HUES64 (cell line): ENCODE measurements around the gene CRTC2.
"Not testable (repeated sequence)": the region's sequence is repeated elsewhere in the genome, so short reads cannot be mapped to it uniquely, and the experiment has no call there.

Experiments used
- H3K27ac ChIP-seq: 2 replicates; pipeline ENCODE4 v1.7.0; 2013; ENCODE audit warnings: low read depth, low read length, inconsistent platforms
- H3K27me3 ChIP-seq: 2 replicates; pipeline ENCODE4 v1.6.1; 2013; ENCODE audit warnings: mild to moderate bottlenecking, low read length; ENCODE audit not compliant: insufficient read depth
- H3K36me3 ChIP-seq: 2 replicates; pipeline ENCODE4 v1.6.1; 2013; ENCODE audit warnings: mild to moderate bottlenecking, low read length; ENCODE audit not compliant: insufficient read depth
- H3K4me1 ChIP-seq: 2 replicates; pipeline ENCODE4 v1.6.1; 2013; ENCODE audit warnings: mild to moderate bottlenecking, low read length, moderate library complexity; ENCODE audit not compliant: insufficient read depth
- H3K4me3 ChIP-seq: 2 replicates; pipeline ENCODE4 v1.5.1; 2013; ENCODE audit warnings: mild to moderate bottlenecking, low read length, moderate library complexity
- H3K9ac ChIP-seq: 2 replicates; pipeline ENCODE4 v1.6.1; 2013; ENCODE audit warnings: mild to moderate bottlenecking, low read depth, low read length
- H3K9me3 ChIP-seq: 2 replicates; pipeline ENCODE4 v1.6.1; 2013; ENCODE audit warnings: low read depth, low read length; ENCODE audit not compliant: insufficient read depth
- WGBS: fragments of 150-250, 120-280 bp; methylation state at CpG from one replicate; pipeline ENCODE4 v1.1.7; 2013; ENCODE audit warnings: missing lambda C conversion rate; 5-methylcytosine and 5-hydroxymethylcytosine counted together

Gene CRTC2

GRCh38 chr1:153985941-153986761 is 27.7 kb upstream of the CRTC2 start, which contains the start of gene RAB13:
Gene RAB13, minus strand, starts transcription at chr1:153986339. Its CDS starts 103 bp downstream, at chr1:153986236.
- Histone ChIP-seq H3K27me3 (no peaks in the 10 kb centered on the region), H3K27ac (peak within 1 kb of the TSS; percentile 76), H3K36me3 (peaks cover 30% of the 10 kb centered on the region), H3K9me3 (no peaks in the 10 kb centered on the region), H3K4me3 (peak within 1 kb of the TSS; percentile 89), H3K9ac (peak within 1 kb of the TSS; percentile 83), H3K4me1 (peaks cover 8% of the 10 kb centered on the region; the same call in 1 of the 2 replicates)
- 2% methylated on average over 31 of the region's 32 CpGs for WGBS

DNA sequence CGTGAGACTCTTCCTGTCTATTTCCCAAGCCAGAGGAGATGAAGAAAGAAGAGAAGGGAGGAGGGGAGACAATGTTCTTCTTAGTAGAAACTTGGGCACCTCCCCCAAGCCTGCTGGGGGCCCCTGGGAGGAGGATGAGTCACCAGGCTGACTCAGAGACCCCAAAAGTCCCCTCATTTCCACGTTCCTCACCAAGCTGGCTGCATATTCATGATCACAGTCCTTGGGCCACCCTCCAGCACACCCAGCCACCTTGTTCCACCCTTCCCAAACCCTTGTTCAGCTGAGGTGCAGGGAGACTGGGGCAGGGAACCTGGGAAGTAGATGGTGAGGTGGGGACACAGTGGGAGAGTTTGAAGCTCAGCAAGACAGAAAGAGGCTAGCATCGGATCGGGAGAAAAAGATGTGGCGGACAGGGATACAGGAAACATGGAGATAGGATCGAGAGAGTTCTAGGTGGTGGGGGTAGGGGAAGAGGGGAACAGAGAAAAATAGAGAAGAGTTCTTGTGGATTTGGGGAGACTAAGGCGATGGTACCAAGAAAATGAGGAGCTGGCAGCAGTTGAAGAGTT is 27.0 kb upstream of the CRTC2 start:
- Histone ChIP-seq H3K4me1 (peaks cover 8% of the 10 kb centered on the region; the same call in 1 of the 2 replicates), H3K4me3 (peak overlapping the region; percentile 89), H3K9me3 (no peaks in the 10 kb centered on the region), H3K9ac (peak overlapping the region; percentile 83), H3K36me3 (peaks cover 36% of the 10 kb centered on the region), H3K27ac (peak overlapping the region; percentile 76), H3K27me3 (no peaks in the 10 kb centered on the region)
- WGBS, result 3% methylated on average over 6 of the region's 7 CpGs

DNA sequence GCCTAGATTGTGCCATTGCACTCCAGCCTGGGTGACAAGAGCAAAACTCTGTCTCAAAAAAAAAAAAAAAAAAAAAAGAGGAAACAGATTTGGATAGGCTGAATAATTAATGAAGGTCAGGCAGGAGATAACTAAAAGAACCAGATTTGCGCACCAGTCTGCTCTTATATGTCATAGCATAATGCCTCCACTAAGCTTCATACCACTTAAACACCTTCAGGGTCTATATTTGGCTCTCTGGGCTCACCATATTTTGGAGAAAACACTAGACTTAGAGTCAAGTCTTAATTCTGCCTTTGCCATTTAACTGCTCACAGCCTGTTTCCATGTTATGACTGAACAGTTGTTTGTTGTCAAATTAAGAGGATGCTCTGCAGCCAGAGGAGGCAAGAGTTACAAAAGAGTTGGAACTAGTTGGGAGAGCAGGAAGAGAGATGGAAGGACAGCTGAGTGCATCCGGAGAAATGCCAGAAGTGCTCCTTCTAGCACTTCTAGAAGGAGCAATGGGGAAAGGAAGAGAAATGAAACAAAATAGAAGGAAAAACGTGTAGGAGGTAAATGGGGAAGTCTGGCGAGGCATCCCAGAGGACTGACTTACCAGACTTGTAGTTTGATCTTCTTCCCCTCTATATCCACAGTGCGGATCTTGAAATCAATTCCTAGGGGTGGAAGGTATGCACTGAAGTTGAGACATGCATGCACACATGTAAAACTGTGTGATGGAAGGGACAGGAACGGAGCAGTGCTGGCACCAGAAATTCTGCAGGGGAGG is 25.9 kb upstream of the CRTC2 start:
- H3K36me3 ChIP-seq, result peaks cover 43% of the 10 kb centered on the region
- WGBS, result 75% methylated on average over 6 of the region's 6 CpGs
- no peak overlapping the region; the same call in 1 of the 2 replicates for H3K27ac ChIP-seq
- H3K27me3 ChIP-seq, result no peaks in the 10 kb centered on the region
- H3K9me3 ChIP-seq, result no peaks in the 10 kb centered on the region
- H3K9ac ChIP-seq, result no peak overlapping the region
- H3K4me1 ChIP-seq, result peaks cover 8% of the 10 kb centered on the region; the same call in 1 of the 2 replicates
- peak overlapping the region; percentile 89 for H3K4me3 ChIP-seq

GRCh38 chr1:153981735-153982134 is 23.3 kb upstream of the CRTC2 start:
- not testable (repeated sequence) for H3K4me3 ChIP-seq, H3K27me3 ChIP-seq, H3K9ac ChIP-seq, H3K9me3 ChIP-seq, H3K27ac ChIP-seq, H3K4me1 ChIP-seq
- peaks cover 51% of the 10 kb centered on the region for H3K36me3 ChIP-seq
- 89% methylated on average over 2 of the region's 2 CpGs for WGBS

DNA sequence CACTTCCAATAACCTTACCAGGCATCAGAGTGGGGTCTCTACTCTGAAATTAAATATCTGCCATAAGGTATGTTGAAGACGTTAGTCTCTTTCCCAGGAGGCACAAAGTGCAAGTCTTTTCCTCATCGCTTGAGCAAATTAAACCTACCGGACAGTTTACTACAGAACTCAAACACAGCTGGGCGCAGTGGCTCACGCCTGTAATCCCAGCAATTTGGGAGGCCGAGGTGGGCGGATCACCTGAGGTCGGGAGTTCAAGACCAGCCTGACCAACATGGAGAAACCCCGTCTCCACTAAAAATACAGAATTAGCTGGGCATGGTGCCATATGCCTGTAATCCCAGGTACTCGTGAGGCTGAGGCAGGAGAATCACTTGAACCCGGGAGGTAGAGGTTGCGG is 20.7 kb upstream of the CRTC2 start:
- not testable (repeated sequence) for H3K9ac ChIP-seq

DNA sequence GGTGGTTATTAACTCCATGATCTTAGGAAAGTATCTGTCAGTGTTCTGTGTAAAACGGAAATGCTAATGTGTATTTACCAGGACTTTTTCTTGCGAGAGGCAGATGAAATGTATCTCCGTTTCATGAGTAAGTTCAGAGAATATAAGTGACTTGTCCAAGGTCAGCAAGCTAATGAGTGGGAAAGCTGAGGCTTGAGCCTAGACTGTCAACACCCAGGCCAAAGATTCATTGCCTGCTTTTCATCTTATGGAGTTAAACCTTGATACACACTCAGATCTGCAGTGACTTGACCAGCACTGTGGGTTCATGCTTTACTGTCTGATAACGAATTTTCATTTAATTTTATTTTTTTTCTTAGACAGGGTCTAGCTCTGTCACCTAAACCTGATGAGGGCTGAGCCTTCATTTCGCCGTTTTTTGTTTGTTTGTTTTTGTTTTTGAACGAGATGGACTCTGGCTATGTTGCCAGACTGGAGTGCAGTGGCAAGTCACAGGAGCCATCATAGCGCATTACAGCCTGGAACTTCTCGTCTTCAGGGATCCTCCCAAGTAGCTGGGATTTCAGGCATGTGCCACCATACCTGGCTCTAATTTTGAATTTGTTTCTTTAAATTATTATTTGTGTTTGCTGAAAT is 20.0 kb upstream of the CRTC2 start:
- Histone ChIP-seq H3K27ac (no peak overlapping the region; the same call in 1 of the 2 replicates), H3K4me3 (peak overlapping the region; percentile 85), H3K9ac (peak overlapping the region; percentile 86), H3K27me3 (no peaks in the 10 kb centered on the region), H3K36me3 (peaks cover 67% of the 10 kb centered on the region), H3K4me1 (peaks cover 3% of the 10 kb centered on the region; the same call in 1 of the 2 replicates), H3K9me3 (no peaks in the 10 kb centered on the region)
- 85% methylated on average over 9 of the region's 9 CpGs for WGBS

More for the DNA sequence above, 20.7 kb upstream of the CRTC2 start:
- H3K9me3 ChIP-seq, H3K27ac ChIP-seq, H3K4me1 ChIP-seq, H3K4me3 ChIP-seq, H3K27me3 ChIP-seq: not testable (repeated sequence)
- WGBS, result 97% methylated on average over 12 of the region's 12 CpGs
- peaks cover 65% of the 10 kb centered on the region for H3K36me3 ChIP-seq

DNA sequence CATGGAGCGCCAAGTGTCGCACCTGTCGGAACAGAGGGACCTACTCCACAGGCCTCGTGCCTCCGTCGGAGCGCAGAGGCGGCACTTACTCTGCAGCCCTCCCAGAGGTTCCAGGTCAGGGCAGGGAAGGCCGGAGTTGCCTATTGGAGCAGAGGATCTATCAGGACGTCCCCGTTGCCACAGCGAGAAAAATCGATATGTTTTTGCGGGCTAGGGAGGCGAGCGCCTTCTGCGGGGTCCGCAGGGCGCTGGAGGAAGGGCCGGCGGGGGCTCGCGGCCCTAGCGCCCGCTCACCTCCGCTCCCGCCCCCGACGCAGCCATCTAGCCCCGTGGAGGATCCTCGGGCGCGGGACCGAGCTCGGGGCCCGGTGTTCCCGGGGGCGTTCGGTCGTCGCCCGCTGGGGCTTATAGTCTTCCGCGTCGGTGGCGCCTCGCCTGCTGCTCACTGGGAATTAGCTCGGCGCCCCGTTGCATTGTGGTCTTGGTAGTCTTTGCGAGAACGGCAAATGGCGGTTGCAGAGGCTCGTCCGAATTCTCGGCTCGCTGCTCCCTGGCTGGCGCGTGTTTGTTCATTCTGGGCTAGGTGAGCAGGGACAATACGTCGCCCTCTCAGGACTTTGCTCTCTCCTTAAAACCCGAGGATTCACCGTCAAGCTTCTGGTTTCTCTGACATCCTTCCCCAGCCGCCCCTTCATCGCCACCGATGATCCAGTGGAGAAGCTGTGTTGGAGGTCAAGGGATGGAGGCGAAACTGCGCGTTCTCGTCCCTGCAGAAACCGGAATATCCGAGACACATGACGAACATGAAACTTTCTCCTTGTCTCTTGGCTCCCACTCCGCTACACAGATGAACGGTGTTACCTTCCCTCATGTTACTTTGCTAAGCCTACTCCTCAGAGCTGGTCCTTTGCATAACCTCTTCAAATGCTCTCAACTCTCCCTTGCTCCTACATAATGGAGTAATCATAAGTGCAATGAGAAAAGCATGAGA is 19.1 kb upstream of the CRTC2 start, which contains the start of gene JTB:
JTB (minus strand) TSS at position 425 of the 991 bp plus-strand sequence; CDS start at position 3, 422 bp downstream.
- Histone ChIP-seq H3K36me3 (peaks cover 63% of the 10 kb centered on the region), H3K4me1 (peaks cover 3% of the 10 kb centered on the region; the same call in 1 of the 2 replicates), H3K27me3 (no peaks in the 10 kb centered on the region), H3K27ac (peak within 1 kb of the TSS; percentile 86), H3K4me3 (peak within 1 kb of the TSS; percentile 85), H3K9me3 (no peaks in the 10 kb centered on the region), H3K9ac (peak within 1 kb of the TSS; percentile 86)
- WGBS, result under 1% methylated on average over 75 of the region's 75 CpGs

DNA sequence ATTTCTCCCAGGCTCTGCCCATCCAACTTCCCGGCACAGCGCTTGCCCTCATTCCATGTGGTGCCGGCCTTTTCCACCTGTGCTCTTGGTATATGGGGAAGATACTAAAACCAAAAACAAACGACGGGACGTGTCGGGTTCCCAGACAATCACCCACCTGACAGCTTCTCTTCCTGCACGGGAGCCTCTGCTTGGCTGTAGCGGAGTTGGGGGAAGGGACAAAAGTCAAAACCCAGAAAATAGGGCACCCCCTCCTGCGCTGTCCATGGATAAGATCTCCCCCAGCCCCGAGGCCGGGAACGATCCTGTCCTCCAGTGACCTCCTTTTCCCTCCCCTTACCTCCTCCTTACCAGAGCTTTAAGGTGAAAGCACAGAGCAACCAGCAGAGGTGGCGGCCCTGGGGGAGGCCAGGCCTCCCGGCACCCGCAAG is 18.4 kb upstream of the CRTC2 start:
- no peaks in the 10 kb centered on the region for H3K27me3 ChIP-seq
- peak overlapping the region; percentile 85 for H3K4me3 ChIP-seq
- WGBS, result under 1% methylated on average over 14 of the region's 16 CpGs
- H3K9ac ChIP-seq, result peak overlapping the region; percentile 86
- H3K4me1 ChIP-seq, result peaks cover 3% of the 10 kb centered on the region; the same call in 1 of the 2 replicates
- no peaks in the 10 kb centered on the region for H3K9me3 ChIP-seq
- peaks cover 56% of the 10 kb centered on the region for H3K36me3 ChIP-seq
- H3K27ac ChIP-seq, result peak overlapping the region; percentile 86

- H3K4me1 ChIP-seq, result peaks cover 3% of the 10 kb centered on the region; the same call in 1 of the 2 replicates
- no peak overlapping the region for H3K4me3 ChIP-seq
- no peaks in the 10 kb centered on the region for H3K27me3 ChIP-seq
- H3K9me3 ChIP-seq, result no peaks in the 10 kb centered on the region
- no peak overlapping the region for H3K27ac ChIP-seq
- H3K9ac ChIP-seq, result no peak overlapping the region
- peaks cover 27% of the 10 kb centered on the region for H3K36me3 ChIP-seq
- 89% methylated on average over 7 of the region's 7 CpGs for WGBS
Measured at GRCh38 chr1:153973525-153973924, 15.1 kb upstream of the CRTC2 start.
